ENCODE measurements around the gene MRAS. TPM values are rescaled to one million over a fixed set of nuclear protein-coding genes. Genes with fewer than 3 reads are reported as not detected.

MRAS gene
- total and polyA plus RNA-seq, 2 of the 13 experiments (the other 11 are each of a cell fraction or from before 2014, with no cell fraction given) = 8.8 to 36.2 TPM

- peak; percentile 93; the same call in 1 of the 2 replicates for TF ChIP-seq ZNF512B (CRISPR knock-in tag; IDR thresholded peaks at IDR 0.05; ENCODE audit: borderline replicate concordance)
- TF ChIP-seq ZNF782 (CRISPR knock-in tag; IDR thresholded peaks at IDR 0.05; ENCODE audit: borderline replicate concordance) = 0 out of 2 replicates have a peak, but pooled peaks have one; percentile 72
- TF ChIP-seq ZEB1 (IDR thresholded peaks at IDR 0.05; ENCODE audit: insufficient replicate concordance, low read depth) = peak; percentile 25
- no peak for TF ChIP-seq ZNF513 (CRISPR knock-in tag; conservative IDR thresholded peaks at IDR 0.05)
- no peak for TF ChIP-seq ASH2L (IDR thresholded peaks at IDR 0.05; ENCODE audit: insufficient read length, low read depth, low read length)
- peak; percentile 88 for TF ChIP-seq ZSCAN30 (CRISPR knock-in tag; IDR thresholded peaks at IDR 0.05)
- peak; percentile 89; the same call in 1 of the 2 replicates for TF ChIP-seq ZNF264 (CRISPR knock-in tag; IDR thresholded peaks at IDR 0.05)
- no peak for TF ChIP-seq ZBTB46 (CRISPR knock-in tag; IDR thresholded peaks at IDR 0.05; ENCODE audit: borderline replicate concordance)
- no peak for TF ChIP-seq MATR3 (CRISPR knock-in tag; IDR thresholded peaks at IDR 0.05)
- no peak for TF ChIP-seq KAT2B (IDR thresholded peaks at IDR 0.05; ENCODE audit: borderline replicate concordance, low read depth, low read length)
- peak; percentile 51; the same call in 1 of the 2 replicates for TF ChIP-seq ZNF768 (CRISPR knock-in tag; IDR thresholded peaks at IDR 0.05)
- TF ChIP-seq CBX1 (IDR thresholded peaks at IDR 0.05; ENCODE audit: low read depth) = no peak
- TF ChIP-seq ZHX1 (CRISPR knock-in tag; IDR thresholded peaks at IDR 0.05; ENCODE audit: low read depth) = peak; percentile 57; the same call in 1 of the 2 replicates
- TF ChIP-seq ZNF557 (CRISPR knock-in tag; IDR thresholded peaks at IDR 0.05) = peak; percentile 98
- TF ChIP-seq STAT5B (CRISPR knock-in tag; IDR thresholded peaks at IDR 0.05) = no peak
- no peak for TF ChIP-seq AGO2 (optimal IDR thresholded peaks at IDR 0.05; ENCODE audit: low read depth, low read length)
- TF ChIP-seq ZNF143 (CRISPR knock-in tag; IDR thresholded peaks at IDR 0.05) = peak; percentile 57
- peak; percentile 88 for TF ChIP-seq IKZF4 (CRISPR knock-in tag; IDR thresholded peaks at IDR 0.05; ENCODE audit: borderline replicate concordance, low read depth, not compliant biosample characterization)
- 0 out of 2 replicates have a peak, but pooled peaks have one; percentile 15 for TF ChIP-seq ZNF337 (CRISPR knock-in tag; IDR thresholded peaks at IDR 0.05; ENCODE audit: borderline replicate concordance, low read depth)
These were observed 86.0 kb downstream of the MRAS start, which contains the start of gene ESYT3 (continued) for GRCh38 chr3:138434276-138434874.
